HG02678 (cell line): Measurements from ENCODE around the gene CDK5.
"Not testable (repeated sequence)": the region's sequence is repeated elsewhere in the genome, so short reads cannot be mapped to it uniquely, and the experiment has no call there.

Source experiments
- ATAC-seq: cut with Tn5 transposase; IDR thresholded peaks from one replicate; pipeline ENCODE4 v1.9.1; 2021; ENCODE audit warnings: mild to moderate bottlenecking, moderate library complexity; ENCODE audit not compliant: unreplicated experiment

The CDK5 gene

DNA sequence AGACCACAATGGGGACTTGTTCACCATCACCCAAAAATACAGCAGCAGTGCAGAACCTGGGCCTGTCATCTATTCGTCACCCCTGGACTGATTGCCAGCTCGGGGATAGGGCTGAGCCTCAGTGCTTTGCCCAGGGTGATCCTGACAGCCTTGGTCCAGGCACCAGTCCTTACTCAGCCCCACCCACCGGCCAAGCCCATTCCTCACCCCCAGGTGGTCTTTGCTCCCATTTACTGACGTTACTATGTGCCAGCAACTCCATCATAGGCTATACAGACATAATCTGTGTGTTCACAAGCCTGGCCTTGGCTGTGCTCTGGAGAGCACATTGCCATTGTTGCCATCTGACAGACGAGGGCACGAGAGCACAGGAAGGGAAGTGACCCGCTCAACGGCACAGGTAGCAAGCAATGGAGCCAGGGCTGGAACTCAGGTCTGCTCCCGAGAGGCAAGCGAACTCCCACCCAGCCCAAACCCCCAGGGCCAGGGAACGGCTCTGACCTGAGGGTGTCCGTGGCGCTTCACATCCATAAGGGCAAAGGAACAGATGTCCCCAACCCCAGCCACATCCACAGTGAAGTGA, 40.2 kb downstream of the CDK5 start:
- no peak for ATAC-seq

DNA sequence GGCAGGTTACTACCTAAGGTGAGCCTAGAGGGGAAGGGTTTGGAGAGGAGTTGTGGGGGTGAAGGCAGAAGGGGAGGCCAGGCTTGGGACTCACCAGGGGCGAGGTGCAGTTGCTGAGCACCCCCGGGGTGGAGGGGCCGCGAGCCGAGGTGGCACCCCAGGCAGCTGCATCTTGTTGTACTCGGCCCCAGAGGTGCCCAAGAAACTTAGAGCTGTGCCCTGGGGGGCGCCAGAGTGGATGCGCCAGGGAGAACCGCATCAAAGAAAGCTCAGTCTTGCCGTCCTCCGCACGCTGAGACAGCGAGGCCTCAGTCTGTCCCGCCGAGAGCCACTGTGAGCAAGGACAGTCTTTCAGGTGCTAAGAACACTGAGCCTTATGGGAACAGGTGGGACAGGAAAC, 40.8 kb downstream of the CDK5 start:
- no peak for ATAC-seq

DNA sequence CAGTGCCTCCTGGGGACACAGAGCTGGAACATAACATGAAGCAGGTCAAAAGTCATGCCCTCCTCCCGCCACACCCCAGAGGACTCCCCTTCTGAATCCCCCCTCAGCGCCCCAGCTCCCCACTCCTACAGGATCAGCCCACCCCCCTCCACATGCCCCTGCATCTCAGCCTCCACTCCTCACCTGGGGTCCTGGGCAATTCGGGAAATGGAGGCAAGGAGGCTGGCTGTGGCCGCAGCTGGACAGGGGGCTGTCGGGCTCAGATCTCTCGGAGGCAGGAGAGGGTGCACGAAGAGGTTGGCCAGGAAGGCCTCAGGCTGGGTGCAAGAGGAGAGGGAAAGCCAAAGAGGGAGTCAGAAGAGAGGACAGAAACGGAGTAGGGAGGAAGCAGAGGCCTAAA, 41.2 kb downstream of the CDK5 start:
- no peak for ATAC-seq

DNA sequence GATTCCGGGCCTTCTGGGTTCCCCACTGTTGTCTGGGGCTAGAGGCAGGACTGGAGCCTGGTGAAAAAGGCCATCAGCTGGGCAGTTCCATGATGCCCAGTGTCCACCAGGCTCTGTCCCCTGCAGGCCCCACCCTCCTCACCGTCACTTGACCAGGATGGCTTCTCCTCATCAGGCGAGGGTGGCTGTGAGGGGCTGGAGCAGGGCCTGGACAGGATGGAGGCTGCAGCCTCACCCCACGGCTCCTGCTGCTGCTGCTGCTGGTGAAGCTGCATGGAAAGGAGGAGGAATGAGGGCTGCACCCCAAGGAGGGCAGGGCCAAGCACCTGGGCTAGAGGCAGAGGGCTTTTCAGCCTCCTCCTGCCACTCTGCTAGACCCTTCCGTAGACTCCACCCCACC, 41.7 kb downstream of the CDK5 start:
- no peak for ATAC-seq

DNA sequence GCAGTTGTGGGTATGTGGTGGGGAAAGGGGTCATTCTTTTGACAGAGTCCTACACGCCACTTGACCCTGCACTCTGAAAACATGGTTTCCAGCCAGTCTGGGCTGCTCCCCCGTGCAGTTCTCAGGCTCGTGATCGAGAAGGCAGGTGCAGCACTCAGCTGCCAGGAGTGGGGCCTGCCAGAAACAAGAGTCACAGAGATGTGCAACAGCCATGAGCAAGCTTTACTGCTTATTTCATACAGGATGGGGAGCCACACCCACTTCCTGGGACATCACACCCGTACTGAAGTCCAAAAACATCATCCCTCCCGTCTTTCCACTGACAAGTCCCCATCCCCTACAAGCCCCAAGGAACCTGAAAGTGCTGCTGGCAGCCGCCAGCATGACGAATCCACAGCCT, 42.7 kb downstream of the CDK5 start:
- no peak for ATAC-seq

DNA sequence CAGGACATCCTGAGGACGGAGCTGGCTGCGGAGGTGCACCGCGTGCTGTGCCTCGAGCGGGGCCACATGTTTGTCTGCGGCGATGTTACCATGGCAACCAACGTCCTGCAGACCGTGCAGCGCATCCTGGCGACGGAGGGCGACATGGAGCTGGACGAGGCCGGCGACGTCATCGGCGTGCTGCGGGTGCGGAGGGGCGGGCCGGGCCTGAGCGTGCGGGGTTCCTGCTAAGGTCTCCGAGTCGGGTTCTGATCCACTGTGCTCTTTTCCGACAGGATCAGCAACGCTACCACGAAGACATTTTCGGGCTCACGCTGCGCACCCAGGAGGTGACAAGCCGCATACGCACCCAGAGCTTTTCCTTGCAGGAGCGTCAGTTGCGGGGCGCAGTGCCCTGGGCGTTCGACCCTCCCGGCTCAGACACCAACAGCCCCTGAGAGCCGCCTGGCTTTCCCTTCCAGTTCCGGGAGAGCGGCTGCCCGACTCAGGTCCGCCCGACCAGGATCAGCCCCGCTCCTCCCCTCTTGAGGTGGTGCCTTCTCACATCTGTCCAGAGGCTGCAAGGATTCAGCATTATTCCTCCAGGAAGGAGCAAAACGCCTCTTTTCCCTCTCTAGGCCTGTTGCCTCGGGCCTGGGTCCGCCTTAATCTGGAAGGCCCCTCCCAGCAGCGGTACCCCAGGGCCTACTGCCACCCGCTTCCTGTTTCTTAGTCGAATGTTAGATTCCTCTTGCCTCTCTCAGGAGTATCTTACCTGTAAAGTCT, 43.8 kb downstream of the CDK5 start:
- ATAC-seq, result peak; percentile 47

DNA sequence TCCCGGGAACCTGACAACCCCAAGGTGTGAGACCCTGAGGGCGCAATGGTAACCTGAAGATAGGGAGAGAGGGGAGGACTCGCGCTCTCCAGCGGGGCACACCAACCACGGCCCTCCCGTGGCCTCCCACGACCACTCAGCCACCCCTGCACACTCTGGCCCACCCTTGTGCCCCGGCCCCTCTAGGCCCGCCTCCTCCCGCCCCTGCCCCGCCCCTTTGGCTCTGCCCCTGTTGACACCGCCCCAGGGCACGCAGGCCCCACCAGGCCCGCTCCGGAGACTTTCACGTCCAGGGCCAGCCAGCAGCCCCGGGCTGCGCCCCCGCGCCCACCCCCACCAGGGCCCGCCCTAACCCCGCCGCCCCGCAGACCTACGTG, 44.4 kb downstream of the CDK5 start:
- ATAC-seq, result no peak

DNA sequence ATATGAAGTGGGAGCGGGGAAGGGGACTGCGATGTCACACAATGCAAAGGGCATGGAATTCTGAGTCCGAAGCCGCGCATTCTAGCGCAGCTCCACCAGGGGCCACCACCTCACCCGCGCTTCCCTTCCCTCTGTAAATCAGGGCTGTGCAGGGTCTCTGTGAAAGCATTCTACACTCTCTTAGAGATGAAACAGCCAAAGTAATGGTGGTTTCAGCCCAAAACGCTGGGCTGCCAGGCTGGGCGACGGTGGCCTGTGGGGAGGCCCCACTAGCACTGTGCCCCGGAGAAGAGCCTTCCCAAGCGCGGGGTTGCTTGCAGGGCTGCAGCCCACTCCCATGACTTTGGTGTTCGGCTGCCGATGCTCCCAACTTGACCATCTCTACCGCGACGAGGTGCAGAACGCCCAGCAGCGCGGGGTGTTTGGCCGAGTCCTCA, 44.8 kb downstream of the CDK5 start:
- ATAC-seq, result no peak

DNA sequence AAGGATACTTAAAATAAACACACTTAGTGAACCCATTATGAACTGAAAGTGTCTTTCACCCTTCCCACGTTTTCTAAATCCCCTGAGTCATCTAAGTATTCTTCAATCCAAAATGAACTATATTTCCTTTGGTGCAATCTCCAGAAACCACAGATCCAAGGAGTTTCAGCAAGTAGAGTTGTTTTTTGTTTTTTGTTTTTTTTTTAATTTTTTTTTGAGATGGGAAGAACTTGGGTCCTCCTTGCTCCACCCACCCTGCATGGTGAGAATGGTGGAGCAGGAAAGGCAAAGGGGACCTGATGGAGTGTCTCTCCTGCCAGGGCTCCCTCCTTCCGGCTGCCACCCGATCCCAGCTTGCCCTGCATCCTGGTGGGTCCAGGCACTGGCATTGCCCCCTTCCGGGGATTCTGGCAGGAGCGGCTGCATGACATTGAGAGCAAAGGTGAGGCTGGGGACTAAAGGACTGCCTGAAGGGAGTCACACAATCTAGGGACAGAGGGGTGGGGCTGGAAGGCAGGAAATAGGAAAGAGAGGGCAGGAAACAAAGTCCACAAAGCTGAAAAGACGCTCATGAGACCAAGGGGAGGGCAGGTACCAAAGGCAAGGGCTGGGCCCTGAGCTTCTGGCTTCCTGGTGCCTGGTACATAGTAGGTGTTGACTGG, 45.5 kb downstream of the CDK5 start:
- ATAC-seq, result no peak

DNA sequence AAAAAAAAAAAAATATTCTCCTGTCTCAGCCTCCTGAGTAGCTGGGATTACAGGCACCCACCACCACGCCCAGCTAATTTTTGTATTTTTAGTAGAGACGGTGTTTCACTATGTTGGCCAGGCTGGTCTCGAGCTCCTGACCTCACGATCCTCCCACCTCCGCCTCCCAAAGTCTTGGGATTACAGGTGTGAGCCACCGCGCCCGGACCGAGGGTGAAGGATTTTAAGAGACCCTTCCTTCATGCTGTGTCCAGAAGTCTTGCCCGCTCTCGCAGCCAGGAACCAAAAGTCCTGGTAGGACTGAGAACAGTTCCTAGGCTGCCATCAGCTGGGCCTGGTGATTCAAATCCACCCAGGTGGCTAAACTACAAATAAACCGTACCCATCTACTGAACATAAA, 46.1 kb downstream of the CDK5 start:
- not testable (repeated sequence) for ATAC-seq

DNA sequence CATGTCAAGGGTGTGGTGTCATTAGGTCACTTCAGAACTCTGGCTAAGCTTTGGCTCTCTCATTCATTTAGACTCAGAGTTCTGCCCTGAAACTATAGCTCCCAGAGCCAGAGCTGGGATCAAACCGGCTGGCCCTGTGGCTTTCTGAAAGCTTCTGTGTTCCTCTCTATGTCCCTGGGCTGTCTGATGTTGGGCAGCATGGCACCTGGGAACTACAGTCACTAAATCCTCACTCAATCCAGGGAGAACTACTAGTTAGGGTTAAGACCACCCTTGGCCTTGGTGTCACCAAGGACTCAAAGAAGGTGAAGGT, 46.6 kb downstream of the CDK5 start:
- no peak for ATAC-seq

DNA sequence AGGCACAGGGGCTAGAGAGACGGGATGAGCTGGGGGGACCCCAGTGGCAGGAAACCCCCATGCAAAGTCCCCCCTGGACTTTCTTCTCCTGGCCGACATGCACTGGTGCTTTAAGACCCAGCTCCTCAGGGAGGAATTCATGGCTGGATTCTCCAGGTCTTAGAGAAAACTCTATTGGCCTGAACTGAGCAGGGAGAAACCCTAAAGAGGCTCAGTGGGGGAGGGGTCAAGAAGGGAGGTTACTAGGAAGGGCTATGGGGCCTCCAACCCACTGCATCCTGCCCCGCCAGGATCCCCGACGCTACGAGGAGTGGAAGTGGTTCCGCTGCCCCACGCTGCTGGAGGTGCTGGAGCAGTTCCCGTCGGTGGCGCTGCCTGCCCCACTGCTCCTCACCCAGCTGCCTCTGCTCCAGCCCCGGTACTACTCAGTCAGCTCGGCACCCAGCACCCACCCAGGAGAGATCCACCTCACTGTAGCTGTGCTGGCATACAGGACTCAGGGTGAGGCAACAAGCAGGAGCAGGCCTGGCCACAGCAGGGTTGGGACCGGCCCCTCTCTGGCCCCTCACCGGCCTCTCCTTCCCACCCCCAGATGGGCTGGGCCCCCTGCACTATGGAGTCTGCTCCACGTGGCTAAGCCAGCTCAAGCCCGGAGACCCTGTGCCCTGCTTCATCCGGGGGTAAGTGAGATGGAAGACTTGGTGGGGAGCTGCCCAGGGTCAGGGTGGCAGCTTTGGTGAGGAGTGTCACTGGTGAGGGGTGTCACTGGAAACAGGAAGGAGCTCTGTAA, 47.2 kb downstream of the CDK5 start:
- ATAC-seq, result no peak

DNA sequence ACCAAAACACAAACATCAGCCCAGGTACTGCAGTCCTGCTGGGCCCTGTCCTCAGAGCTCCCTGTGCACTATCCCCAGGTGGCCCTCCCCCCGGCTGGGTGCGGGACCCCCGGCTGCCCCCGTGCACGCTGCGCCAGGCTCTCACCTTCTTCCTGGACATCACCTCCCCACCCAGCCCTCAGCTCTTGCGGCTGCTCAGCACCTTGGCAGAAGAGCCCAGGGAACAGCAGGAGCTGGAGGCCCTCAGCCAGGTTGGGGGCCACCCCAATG, 47.7 kb downstream of the CDK5 start:
- ATAC-seq, result no peak

DNA sequence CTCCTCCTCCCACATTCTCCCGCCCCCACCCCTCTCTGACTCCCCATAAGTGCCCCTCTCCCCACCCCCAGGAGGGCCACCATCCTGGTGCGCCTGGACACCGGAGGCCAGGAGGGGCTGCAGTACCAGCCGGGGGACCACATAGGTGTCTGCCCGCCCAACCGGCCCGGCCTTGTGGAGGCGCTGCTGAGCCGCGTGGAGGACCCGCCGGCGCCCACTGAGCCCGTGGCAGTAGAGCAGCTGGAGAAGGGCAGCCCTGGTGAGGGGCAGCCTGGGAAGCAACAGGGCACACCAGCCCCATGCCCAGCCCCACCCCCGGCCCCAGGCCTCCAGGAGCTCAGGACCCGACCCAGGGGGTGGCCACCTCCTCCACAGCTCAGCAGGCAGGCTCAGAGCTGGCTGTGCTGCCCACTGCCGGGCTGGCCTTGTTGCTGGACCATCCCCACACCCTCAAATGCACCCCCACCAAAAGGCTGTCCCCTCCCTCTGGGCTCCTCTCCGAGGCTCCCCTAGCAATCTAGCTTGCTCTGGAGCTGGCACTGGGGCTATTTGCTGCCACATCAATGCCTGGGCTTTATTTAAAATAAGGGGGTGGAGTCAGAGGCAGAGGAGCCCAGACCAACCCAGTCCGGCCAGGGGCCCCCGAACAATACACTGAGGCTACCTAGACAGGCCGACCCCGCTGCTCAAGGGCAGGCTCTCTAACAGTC, 48.2 kb downstream of the CDK5 start:
- ATAC-seq, result no peak

DNA sequence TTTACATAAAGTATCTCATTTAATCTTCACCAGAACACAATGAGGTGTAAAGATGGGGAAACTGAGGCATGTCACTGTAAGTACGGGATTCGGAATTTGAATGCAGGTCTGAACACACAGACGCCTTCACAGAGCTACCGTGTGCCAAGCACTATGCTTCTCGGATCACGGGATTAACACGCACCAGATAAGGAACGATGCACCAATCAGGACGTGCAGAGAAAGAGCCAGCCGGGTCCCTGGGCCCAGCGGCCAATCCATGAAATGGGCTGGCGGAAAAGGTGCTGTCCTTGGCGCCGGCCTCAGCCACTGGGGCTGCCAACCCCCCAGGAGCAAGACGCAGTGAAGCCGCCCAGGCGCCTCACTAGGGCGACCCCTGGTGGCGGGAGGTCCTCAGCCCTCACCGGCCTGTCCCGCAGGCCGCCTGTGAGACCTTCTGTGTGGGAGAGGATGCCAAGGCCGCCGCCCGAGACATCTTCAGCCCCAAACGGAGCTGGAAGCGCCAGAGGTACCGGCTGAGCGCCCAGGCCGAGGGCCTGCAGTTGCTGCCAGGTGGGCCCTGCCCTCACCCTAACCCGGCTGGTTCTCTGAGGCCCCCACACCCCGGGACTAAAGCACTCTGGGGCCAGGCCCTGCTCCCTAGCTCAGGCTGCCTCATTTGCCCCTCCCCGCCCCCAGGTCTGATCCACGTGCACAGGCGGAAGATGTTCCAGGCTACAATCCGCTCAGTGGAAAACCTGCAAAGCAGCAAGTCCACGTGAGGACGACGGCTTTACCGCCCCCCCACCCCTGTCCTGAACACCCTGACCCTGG, 49.0 kb downstream of the CDK5 start:
- peak; percentile 57 for ATAC-seq

DNA sequence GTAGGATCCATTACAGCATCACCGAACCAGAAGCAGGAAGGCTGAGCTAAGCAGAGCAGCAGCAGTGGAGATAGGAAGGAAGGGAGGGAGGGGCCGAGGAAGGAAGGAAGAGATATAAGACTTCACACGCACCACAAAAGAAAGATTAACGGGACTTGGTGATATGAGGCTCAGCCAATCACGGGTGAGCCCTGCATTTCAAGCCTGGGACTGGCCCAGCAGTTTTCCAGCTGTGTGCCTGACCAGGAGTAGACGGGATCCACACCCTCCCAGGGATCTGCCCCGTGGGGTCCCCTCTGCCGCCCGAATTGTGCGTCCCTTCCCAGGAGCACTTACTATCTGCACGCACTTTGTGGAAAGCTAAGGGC, 49.6 kb downstream of the CDK5 start:
- ATAC-seq, result no peak

DNA sequence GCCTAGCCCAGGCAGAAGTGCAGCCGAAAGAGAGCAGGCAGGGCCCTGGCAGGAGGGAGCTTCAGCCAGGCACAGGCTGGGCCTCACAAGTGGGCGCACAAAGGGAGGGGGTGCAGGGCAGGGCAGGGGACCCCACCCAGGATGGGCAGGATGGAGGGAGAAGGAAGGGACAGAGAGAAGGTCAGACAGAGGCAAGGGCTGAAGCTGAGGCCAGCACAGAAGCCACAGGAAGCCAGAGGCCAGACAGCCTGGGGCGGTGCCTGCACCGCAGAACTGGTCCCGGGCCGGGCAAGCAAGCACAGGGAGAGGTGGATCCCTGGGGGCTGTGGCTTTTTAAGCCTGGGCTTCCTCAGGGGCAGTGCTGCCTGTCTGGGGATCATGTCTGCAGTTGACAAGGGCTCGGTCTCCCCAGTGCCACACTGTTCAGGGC, 50.2 kb downstream of the CDK5 start:
- no peak for ATAC-seq

DNA sequence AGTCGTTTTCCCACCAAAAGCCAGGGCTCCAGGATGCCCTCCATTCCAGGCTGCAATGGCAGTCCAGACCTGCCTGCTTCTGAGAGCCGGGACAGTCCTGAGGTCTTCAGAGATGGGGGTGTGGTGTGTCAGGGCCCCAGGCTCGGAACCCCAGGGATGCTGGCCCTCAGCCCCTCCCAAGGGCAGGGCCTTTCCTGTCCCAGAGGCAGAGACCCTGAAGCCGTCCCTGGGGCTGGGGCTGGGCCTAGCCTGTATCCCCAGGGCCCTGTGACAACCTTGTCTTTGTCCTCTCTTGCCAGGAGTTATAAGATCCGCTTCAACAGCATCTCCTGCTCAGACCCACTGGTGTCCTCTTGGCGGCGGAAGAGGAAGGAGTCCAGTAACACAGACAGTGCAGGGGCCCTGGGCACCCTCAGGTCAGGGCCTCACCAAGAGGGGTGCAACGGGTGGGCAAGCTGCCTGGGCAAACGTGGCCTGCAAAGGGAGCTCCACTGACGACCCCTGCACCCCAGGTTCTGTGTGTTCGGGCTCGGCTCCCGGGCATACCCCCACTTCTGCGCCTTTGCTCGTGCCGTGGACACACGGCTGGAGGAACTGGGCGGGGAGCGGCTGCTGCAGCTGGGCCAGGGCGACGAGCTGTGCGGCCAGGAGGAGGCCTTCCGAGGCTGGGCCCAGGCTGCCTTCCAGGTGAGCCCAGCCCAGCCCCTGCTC, 51.0 kb downstream of the CDK5 start:
- ATAC-seq, result no peak

DNA sequence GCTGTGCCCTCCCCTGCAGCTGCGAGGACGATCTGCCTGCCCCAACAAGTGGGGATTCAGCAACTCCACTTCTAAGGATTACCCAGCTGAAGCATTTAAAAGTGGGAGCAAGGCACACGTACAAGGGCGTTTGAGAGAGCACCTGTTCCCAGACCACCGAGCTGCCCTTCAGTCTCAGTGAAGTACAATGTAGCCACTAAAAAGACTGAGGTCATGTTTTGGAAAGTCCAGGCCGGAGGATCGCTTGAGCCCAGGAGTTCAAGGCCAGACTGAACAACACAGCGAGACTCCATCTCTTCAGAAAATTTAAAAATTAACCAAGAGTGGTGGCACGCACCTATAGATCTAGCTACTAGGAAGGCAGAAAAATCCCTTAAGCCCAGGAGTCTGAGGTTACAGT, 52.1 kb downstream of the CDK5 start:
- ATAC-seq, result no peak
